PC-3 (cell line): ENCODE data around the gene LEF1. TPM values are rescaled to one million over a fixed set of nuclear protein-coding genes. Genes with fewer than 3 reads are reported as not detected.

Experiments
- ATAC-seq: fragments of 200-7000 bp; cut with Tn5 transposase; 2 replicates; pipeline ENCODE4 v1.9.1; 2020; ENCODE audit warnings: mild to moderate bottlenecking, moderate library complexity
- BruUV-seq: library from RNA; stranded (reverse); fragments of 400-500 nt; replicated peaks from 2 replicates; lab custom pipeline; 2021; lab: Mats Ljungman, UMichigan
- CTCF ChIA-PET: fragments of 300-600 bp; sonication (Branson Sonifier 250); formaldehyde crosslinking; loops from one replicate; lab custom pipeline; 2022; ENCODE audit warnings: antibody characterized with exemption; lab: Charles Lee
- POLR2A ChIA-PET: fragments of 300-600 bp; sonication (Branson Sonifier 250); formaldehyde crosslinking; loops from one replicate; lab custom pipeline; 2022; ENCODE audit warnings: antibody characterized with exemption; ENCODE audit not compliant: unreplicated experiment; lab: Charles Lee
- DNase-seq: peaks from one replicate; pipeline ENCODE4 v3.0.0-alpha.2; 2015
- H2AFZ ChIP-seq: fragments of 300-600 bp; sonication (generic); 2 replicates; pipeline ENCODE4 v1.6.0; 2016; ENCODE audit warnings: antibody characterized with exemption, low read length
- H3F3A ChIP-seq: fragments of 300-600 bp; sonication (generic); one replicate; pipeline ENCODE4 v1.6.0; 2017; ENCODE audit warnings: antibody characterized with exemption, low read length, control low read depth, mild to moderate bottlenecking; ENCODE audit not compliant: unreplicated experiment
- H3K27ac ChIP-seq: fragments of 300-600 bp; sonication (generic); 2 replicates; pipeline ENCODE4 v1.5.1; 2016; ENCODE audit warnings: mild to moderate bottlenecking, low read length
- H3K27me3 ChIP-seq: fragments of 300-600 bp; sonication (generic); 2 replicates; pipeline ENCODE4 v1.6.1; 2016; ENCODE audit warnings: low read length, mixed read lengths
- H3K36me3 ChIP-seq: fragments of 300-600 bp; sonication (generic); 2 replicates; pipeline ENCODE4 v1.6.1; 2016; ENCODE audit warnings: low read depth, mixed run types, low read length, mixed read lengths
- H3K4me1 ChIP-seq: fragments of 300-600 bp; sonication (generic); 2 replicates; pipeline ENCODE4 v1.5.1; 2016; ENCODE audit warnings: low read length; ENCODE audit not compliant: insufficient read depth
- H3K4me2 ChIP-seq: fragments of 300-600 bp; sonication (generic); 2 replicates; pipeline ENCODE4 v1.6.0; 2016; ENCODE audit warnings: low read length
- H3K4me3 ChIP-seq: fragments of 300-600 bp; sonication (generic); 2 replicates; pipeline ENCODE4 v1.5.1; 2016; ENCODE audit warnings: mild to moderate bottlenecking, low read length, mixed read lengths
- H3K79me2 ChIP-seq: fragments of 300-600 bp; sonication (generic); 2 replicates; pipeline ENCODE4 v1.6.1; 2017; ENCODE audit warnings: low read length, mixed read lengths
- H3K9ac ChIP-seq: fragments of 300-600 bp; sonication (generic); 2 replicates; pipeline ENCODE4 v1.6.0; 2016; ENCODE audit warnings: mild to moderate bottlenecking, low read length
- H3K9me2 ChIP-seq: fragments of 300-600 bp; sonication (generic); replicated peaks from 2 replicates; pipeline ENCODE4 v1.6.1; 2016; ENCODE audit warnings: mixed run types, low read length, mixed read lengths
- H3K9me3 ChIP-seq: fragments of 300-600 bp; sonication (generic); 2 replicates; pipeline ENCODE4 v1.6.1; 2016; ENCODE audit warnings: low read length, mixed read lengths
- H4K20me1 ChIP-seq: fragments of 300-600 bp; sonication (generic); 2 replicates; pipeline ENCODE4 v1.6.1; 2016; ENCODE audit warnings: low read length, mixed read lengths
- EZH2 ChIP-seq: fragments of 300-600 bp; sonication (generic); IDR thresholded peaks from one replicate; pipeline ENCODE4 v1.6.1; 2017; ENCODE audit warnings: antibody characterized with exemption, mild to moderate bottlenecking, low read length; ENCODE audit not compliant: unreplicated experiment
- EZH2phosphoT487 ChIP-seq: fragments of 300-600 bp; sonication (generic); IDR thresholded peaks from 2 replicates; pipeline ENCODE4 v1.6.1; 2018; ENCODE audit warnings: mild to moderate bottlenecking, antibody characterized with exemption, low read length, borderline replicate concordance
- intact Hi-C: fragments of 100-400 bp; cut with micrococcal nuclease; formaldehyde crosslinking; loops from 2 replicates; pipeline ENCODE4 v1.9.0; 2023
- total RNA-seq: library from RNA; depleted of rRNA; stranded (reverse); fragments of >200 nt; gene quantifications from 2 replicates; pipeline ENCODE4 v1.2.3, GENCODE V29; 2014
- TF ChIP-seq, protein P1 (sequence below): fragments of 300-600 bp; sonication (generic); conservative IDR thresholded peaks from 2 replicates; pipeline ENCODE4 v1.5.1; 2017; ENCODE audit warnings: antibody characterized with exemption, low read depth, mild to moderate bottlenecking, low read length

The LEF1 gene
- total RNA-seq, 1 experiment from 2014 or later: 2.4 TPM

DNA sequence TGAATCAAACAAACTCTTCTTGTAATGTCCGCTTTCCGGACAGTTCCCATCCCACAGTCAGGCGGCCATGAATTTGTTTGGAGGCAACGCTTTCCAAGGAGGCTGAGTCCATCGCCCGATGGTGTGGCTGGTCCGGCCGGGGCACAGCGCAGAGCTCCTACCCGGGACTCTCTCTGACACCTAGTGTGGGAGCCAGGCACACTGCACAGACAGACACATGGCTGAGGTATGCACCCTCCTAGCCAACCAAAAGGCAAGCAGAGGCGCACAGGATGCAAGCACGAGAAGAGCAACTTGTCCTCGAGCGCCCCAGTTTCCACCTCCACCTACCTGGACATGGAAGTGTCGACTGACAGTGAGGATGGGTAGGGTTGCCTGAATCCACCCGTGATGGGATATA lies 87.5 kb downstream of the LEF1 start:
- Histone ChIP-seq H3K27ac (no peak overlapping the region), H3K4me2 (no peak overlapping the region), H3K9me3 (no peaks in the 10 kb centered on the region), H3K9ac (no peak overlapping the region), H3K4me1 (no peaks in the 10 kb centered on the region), H3K79me2 (no peaks in the 10 kb centered on the region), H3K4me3 (no peak overlapping the region), H3F3A (no peaks in the 10 kb centered on the region), H3K27me3 (no peaks in the 10 kb centered on the region; the same call in 1 of the 2 replicates), H3K9me2 (no peaks in the 10 kb centered on the region), H2AFZ (no peak overlapping the region), H3K36me3 (no peaks in the 10 kb centered on the region), H4K20me1 (no peaks in the 10 kb centered on the region)
- intact Hi-C loops: no loop called here
- POLR2A ChIA-PET: no interaction called here
- no TSS peak for BruUV-seq
- CTCF ChIA-PET: no interaction called here
- no peak for DNase-seq
- TF ChIP-seq EZH2 (no peak), EZH2phosphoT487 (no peak)
- TF ChIP-seq, protein P1, sequence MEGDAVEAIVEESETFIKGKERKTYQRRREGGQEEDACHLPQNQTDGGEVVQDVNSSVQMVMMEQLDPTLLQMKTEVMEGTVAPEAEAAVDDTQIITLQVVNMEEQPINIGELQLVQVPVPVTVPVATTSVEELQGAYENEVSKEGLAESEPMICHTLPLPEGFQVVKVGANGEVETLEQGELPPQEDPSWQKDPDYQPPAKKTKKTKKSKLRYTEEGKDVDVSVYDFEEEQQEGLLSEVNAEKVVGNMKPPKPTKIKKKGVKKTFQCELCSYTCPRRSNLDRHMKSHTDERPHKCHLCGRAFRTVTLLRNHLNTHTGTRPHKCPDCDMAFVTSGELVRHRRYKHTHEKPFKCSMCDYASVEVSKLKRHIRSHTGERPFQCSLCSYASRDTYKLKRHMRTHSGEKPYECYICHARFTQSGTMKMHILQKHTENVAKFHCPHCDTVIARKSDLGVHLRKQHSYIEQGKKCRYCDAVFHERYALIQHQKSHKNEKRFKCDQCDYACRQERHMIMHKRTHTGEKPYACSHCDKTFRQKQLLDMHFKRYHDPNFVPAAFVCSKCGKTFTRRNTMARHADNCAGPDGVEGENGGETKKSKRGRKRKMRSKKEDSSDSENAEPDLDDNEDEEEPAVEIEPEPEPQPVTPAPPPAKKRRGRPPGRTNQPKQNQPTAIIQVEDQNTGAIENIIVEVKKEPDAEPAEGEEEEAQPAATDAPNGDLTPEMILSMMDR: no peak
- ATAC-seq: no peak

DNA sequence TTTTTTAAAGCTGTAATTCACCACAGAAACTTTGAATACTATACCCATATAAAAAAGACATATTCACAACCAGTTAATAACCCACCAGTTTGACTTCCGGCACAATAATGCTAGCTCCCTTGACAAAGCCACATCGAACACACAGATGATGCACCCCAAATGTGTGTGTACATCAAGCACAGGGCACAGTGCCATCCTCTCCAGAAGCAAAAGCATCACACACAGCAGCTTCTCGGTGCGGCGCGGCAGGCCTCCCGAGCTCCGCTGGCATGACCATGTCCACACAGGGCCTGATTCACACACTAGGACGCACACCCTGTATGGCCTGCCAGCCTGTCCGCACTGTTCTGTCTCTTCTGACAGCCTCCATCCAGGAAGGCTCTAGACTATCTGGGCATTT lies 88.0 kb downstream of the LEF1 start:
- ATAC-seq (no peak), DNase-seq (no peak)
- Histone ChIP-seq H4K20me1 (no peaks in the 10 kb centered on the region), H2AFZ (no peak overlapping the region), H3K36me3 (no peaks in the 10 kb centered on the region), H3K9me3 (no peaks in the 10 kb centered on the region), H3K4me3 (no peak overlapping the region), H3K4me2 (no peak overlapping the region), H3K27me3 (no peaks in the 10 kb centered on the region; the same call in 1 of the 2 replicates), H3K9ac (no peak overlapping the region), H3K79me2 (no peaks in the 10 kb centered on the region), H3K4me1 (no peaks in the 10 kb centered on the region), H3K27ac (no peak overlapping the region), H3K9me2 (no peaks in the 10 kb centered on the region), H3F3A (no peaks in the 10 kb centered on the region)
- no TSS peak for BruUV-seq
- TF ChIP-seq, protein P1: no peak
- no peak for TF ChIP-seq EZH2phosphoT487
- no peak for TF ChIP-seq EZH2
- CTCF ChIA-PET: no interaction called here
- POLR2A ChIA-PET: no interaction called here
- intact Hi-C loops: no loop called here

DNA sequence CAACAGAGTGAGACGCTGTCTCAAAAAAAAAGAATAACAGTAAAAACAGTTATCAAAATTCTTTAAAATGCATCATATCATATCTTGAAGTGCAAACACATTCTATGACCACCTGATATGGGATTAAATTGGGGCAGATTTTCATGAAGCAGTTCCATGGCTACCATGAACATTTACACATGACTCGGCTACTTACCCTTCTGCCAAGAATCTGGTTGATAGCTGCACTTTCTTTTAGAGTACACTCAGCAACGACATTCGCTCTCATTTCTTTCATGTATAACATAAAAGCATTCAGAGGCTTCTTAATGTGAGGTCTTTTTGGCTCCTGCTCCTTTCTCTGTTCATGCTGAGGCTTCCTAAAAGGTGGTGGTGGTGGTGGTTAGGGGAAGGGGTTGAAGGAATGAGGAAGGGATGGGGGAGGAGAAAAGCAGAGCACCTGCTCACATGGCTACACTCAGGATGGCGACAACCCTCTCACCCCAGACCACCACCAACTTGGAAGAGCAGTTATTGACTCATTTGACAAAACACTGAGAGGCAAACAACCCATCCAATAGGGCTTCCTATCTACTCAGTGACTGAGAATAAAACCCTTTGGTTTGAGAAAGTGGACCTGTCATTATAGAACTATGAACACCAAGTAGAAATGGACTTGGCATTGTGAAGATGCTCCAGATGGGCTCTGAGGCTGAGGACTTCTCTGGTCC lies 90.6 kb downstream of the LEF1 start:
- no peaks in the 10 kb centered on the region for H3K9me3 ChIP-seq
- no peak overlapping the region for H3K4me2 ChIP-seq
- H4K20me1 ChIP-seq: no peaks in the 10 kb centered on the region
- no peaks in the 10 kb centered on the region for H3F3A ChIP-seq
- DNase-seq (no peak), ATAC-seq (no peak)
- intact Hi-C loops: no loop called here
- H3K27me3 ChIP-seq: no peaks in the 10 kb centered on the region; the same call in 1 of the 2 replicates
- ChIA-PET POLR2A (no interaction called here), CTCF (no interaction called here)
- H3K27ac ChIP-seq: no peak overlapping the region
- TF ChIP-seq EZH2 (no peak), EZH2phosphoT487 (no peak)
- TF ChIP-seq, protein P1: no peak
- H2AFZ ChIP-seq: no peak overlapping the region
- no peaks in the 10 kb centered on the region for H3K36me3 ChIP-seq
- no peaks in the 10 kb centered on the region for H3K4me1 ChIP-seq
- no peak overlapping the region for H3K9ac ChIP-seq
- no peaks in the 10 kb centered on the region for H3K79me2 ChIP-seq
- no peaks in the 10 kb centered on the region for H3K9me2 ChIP-seq
- no peak overlapping the region for H3K4me3 ChIP-seq
- BruUV-seq: no TSS peak
